HEK293T (cell line): Measurements from ENCODE around the gene SLC12A7.

Source experiments
- BHLHE40 ChIP-seq: fragments of 450-650 bp; IDR thresholded peaks from 2 replicates; pipeline ENCODE4 v1.6.1; 2016; ENCODE audit warnings: mild to moderate bottlenecking, moderate library complexity, borderline replicate concordance
- FOXK2 ChIP-seq: fragments of 450-650 bp; IDR thresholded peaks from 2 replicates; pipeline ENCODE4 v1.6.1; 2016; ENCODE audit warnings: mild to moderate bottlenecking
- FOXM1 ChIP-seq: fragments of 450-650 bp; IDR thresholded peaks from 2 replicates; pipeline ENCODE4 v1.6.1; 2017; ENCODE audit warnings: mild to moderate bottlenecking, borderline replicate concordance
- LEF1 ChIP-seq: fragments of 450-650 bp; IDR thresholded peaks from 2 replicates; pipeline ENCODE4 v1.6.1; 2017; ENCODE audit warnings: mild to moderate bottlenecking, borderline replicate concordance

DNA sequence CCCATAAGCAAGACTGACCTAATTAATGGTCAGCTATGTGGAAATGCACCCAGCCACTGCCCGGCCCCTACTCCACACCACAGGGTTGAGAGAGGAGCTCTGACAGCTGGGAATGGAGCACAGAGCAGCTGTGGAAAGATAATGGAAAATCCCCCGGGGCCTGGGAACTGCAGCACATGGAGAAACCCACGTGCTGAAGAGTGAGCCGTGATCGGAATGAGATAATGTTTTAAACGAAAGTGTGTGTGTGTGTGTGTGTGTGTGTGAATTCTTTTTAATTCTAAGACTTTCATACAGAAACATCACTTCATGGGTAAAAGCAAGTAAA is 13.1 kb upstream of the SLC12A7 start:
- TF ChIP-seq FOXM1 = no peak
- no peak for TF ChIP-seq BHLHE40
- no peak for TF ChIP-seq FOXK2
- TF ChIP-seq LEF1 = no peak
